GM18951 (cell line): ENCODE data around the gene CADM2.

Experiments
- POLR2A ChIP-seq: IDR thresholded peaks from 4 replicates; pipeline ENCODE4 v1.6.1; 2011; ENCODE audit warnings: mild to moderate bottlenecking; ENCODE audit not compliant: insufficient read length, insufficient read depth; ENCODE audit errors: extremely low read depth
- in situ Hi-C: fragments of 300-500 bp; cut with MboI; formaldehyde crosslinking; loops from one replicate; pipeline ENCODE4 v1.12.0; 2022; ENCODE audit warnings: low sequenced_read_pairs, mixed read lengths, inconsistent platforms; ENCODE audit not compliant: unreplicated experiment

CADM2 gene

GRCh38 chr3:84967767-84968581, 9.2 kb downstream of the CADM2 start:
- in situ Hi-C loops, result no loop called here
- TF ChIP-seq POLR2A, result no peak

GRCh38 chr3:84968701-84969235, 10.0 kb downstream of the CADM2 start:
- in situ Hi-C loops, result no loop called here

GRCh38 chr3:84974347-84974746, 15.6 kb downstream of the CADM2 start:
- in situ Hi-C loops, result no loop called here

More at GRCh38 chr3:84968701-84969235, 10.0 kb downstream of the CADM2 start:
- TF ChIP-seq POLR2A, result no peak

GRCh38 chr3:84977021-84977420, 18.2 kb downstream of the CADM2 start:
- in situ Hi-C loops, result no loop called here
- no peak for TF ChIP-seq POLR2A

More at GRCh38 chr3:84974347-84974746, 15.6 kb downstream of the CADM2 start:
- TF ChIP-seq POLR2A, result no peak

GRCh38 chr3:84978843-84979242, 20.1 kb downstream of the CADM2 start:
- no peak for TF ChIP-seq POLR2A
- in situ Hi-C loops, result no loop called here

GRCh38 chr3:84980011-84980410, 21.2 kb downstream of the CADM2 start:
- TF ChIP-seq POLR2A, result no peak
- in situ Hi-C loops, result no loop called here

- in situ Hi-C loops, result no loop called here
Observed at GRCh38 chr3:84980456-84980855, 21.7 kb downstream of the CADM2 start.

GRCh38 chr3:84983490-84983889, 24.7 kb downstream of the CADM2 start:
- in situ Hi-C loops, result no loop called here
- TF ChIP-seq POLR2A, result no peak

More at GRCh38 chr3:84980456-84980855, 21.7 kb downstream of the CADM2 start:
- TF ChIP-seq POLR2A, result no peak

GRCh38 chr3:84984429-84984828, 25.6 kb downstream of the CADM2 start:
- no peak for TF ChIP-seq POLR2A
- in situ Hi-C loops, result no loop called here

GRCh38 chr3:84985795-84986194, 27.0 kb downstream of the CADM2 start:
- in situ Hi-C loops, result no loop called here
- no peak for TF ChIP-seq POLR2A

GRCh38 chr3:84987706-84988504, 29.1 kb downstream of the CADM2 start:
- no peak for TF ChIP-seq POLR2A
- in situ Hi-C loops, result no loop called here

GRCh38 chr3:84989102-84989501, 30.3 kb downstream of the CADM2 start:
- TF ChIP-seq POLR2A, result no peak
- in situ Hi-C loops, result no loop called here

- in situ Hi-C loops, result no loop called here
- no peak for TF ChIP-seq POLR2A
Observed at GRCh38 chr3:84991422-84991900, 32.7 kb downstream of the CADM2 start.
